Mucosa of rectum (tissue), 2 donors: ENCODE data around the gene VIPR1.

Experiments
- H3K27ac ChIP-seq, 2 donors: one replicate each; pipeline ENCODE4 v1.7.0; 2013; ENCODE audit warnings: inconsistent platforms in 2 of 2, low read depth in 2 of 2, low read length in 2 of 2
- H3K27me3 ChIP-seq, 2 donors: one replicate each; pipeline ENCODE4 v1.7.0; 2013; ENCODE audit warnings: low read length in 2 of 2; ENCODE audit not compliant: control insufficient read depth in 2 of 2, insufficient read depth in 2 of 2
- H3K36me3 ChIP-seq, 2 donors: one replicate each; pipeline ENCODE4 v1.7.0; 2013; ENCODE audit warnings: low read length in 2 of 2; ENCODE audit not compliant: control insufficient read depth in 2 of 2, insufficient read depth in 2 of 2
- H3K4me1 ChIP-seq, 2 donors: one replicate each; pipeline ENCODE4 v1.7.0; 2013; ENCODE audit warnings: low read length in 2 of 2, mild to moderate bottlenecking in 1 of 2; ENCODE audit not compliant: control insufficient read depth in 2 of 2, insufficient read depth in 2 of 2
- H3K4me3 ChIP-seq, 2 donors: one replicate each; pipeline ENCODE4 v1.7.0; 2013; ENCODE audit warnings: low read length in 2 of 2
- H3K9ac ChIP-seq, 2 donors: one replicate each; pipeline ENCODE4 v1.7.0; 2013; ENCODE audit warnings: low read length in 2 of 2, low read depth in 1 of 2, mild to moderate bottlenecking in 1 of 2
- H3K9me3 ChIP-seq, 2 donors: one replicate each; pipeline ENCODE4 v1.7.0; 2013; ENCODE audit warnings: low read length in 2 of 2; ENCODE audit not compliant: control insufficient read depth in 2 of 2
- donor health status: healthy.
- donor health status: Normal muscosa, but diverticular disease.

VIPR1 gene

DNA sequence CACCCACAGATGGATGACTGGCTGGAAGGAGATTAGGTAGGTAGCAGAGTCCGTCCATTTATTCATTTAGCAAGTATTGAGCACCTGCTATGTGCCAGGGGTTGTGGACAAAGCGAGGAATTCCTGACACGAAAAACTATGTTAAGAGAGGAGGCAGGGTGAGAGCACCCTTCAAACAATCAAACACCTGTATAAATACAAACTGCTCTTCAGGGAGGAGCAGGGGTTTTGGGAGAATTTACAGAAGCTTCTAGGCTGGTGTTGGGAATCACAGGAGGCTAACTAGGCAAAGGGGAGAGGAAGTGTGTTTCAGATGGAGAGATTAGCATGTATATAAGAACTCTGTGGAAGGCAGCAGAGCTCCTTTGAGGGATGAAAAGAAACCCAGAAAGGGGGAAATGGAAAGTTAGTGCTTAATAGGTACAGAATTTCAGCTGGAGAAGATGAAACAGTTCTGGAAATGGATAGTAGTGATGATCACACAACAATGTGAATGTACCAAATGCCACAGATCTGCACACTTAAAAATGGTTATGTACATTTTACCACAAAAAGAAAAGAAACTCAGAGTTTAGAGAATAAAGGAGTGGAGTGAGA lies 80.1 kb downstream of the VIPR1 start:
- peak overlapping the region; percentile 80 for H3K9ac ChIP-seq
- H3K27me3 ChIP-seq: no peaks in the 10 kb centered on the region
- no peaks in the 10 kb centered on the region for H3K9me3 ChIP-seq
- H3K4me1 ChIP-seq: peaks cover 6 to 7% of the 10 kb centered on the region in 2 donors
- H3K4me3 ChIP-seq: peak overlapping the region; percentile 81 to 85
- peaks cover 0 to 2% of the 10 kb centered on the region in 2 donors for H3K36me3 ChIP-seq
- H3K27ac ChIP-seq: peak overlapping the region; percentile 82 to 84
